ENCODE measurements around the gene PALD1. TPM values are rescaled to one million over a fixed set of nuclear protein-coding genes. Genes with fewer than 3 reads are reported as not detected.
"Not testable (repeated sequence)": the region's sequence is repeated elsewhere in the genome, so short reads cannot be mapped to it uniquely, and the experiment has no call there.

Gene PALD1
- total RNA-seq, 1 experiment from 2014 or later, result not detected

DNA sequence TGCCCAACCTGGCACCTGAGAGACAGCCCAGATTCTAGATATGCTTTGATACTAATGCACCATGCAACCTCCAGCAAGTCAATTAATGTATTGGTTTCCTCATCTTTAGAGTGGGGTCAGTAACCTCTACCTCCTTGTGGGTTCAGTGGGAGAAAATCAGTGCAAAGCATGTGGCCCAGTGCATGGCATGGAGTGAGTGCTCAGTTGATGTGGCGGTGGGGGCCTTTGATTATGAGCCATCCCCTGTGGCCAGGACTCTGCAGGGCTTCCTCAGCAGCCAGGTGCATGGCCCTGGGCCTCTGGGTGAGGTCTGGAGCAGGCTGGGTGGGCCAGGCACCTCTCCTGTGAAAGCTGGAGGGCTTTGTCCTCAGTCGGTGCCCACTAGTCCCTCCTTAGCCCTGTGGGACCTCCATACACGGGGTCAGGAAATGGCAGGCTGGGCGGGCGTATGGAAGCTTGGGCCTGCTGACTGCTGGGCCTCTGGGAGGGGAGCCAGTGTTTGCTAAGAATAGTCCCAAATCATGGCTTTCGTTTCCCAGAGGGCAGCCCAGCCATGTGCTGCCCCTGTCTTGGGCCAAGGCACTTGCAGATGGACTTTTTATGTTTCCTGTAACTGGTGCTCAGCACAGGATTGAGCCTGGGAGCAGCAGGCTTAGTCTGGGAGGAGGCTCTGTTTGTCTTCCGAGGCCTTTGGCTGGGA lies 3.4 kb downstream of the PALD1 start:
- H3K27ac ChIP-seq, result no peak overlapping the region
- H3K9me3 ChIP-seq (replicated peaks), result no peaks in the 10 kb centered on the region
- H3K4me1 ChIP-seq (replicated peaks), result peaks cover 14% of the 10 kb centered on the region
- H3K4me3 ChIP-seq, result no peak overlapping the region
- DNase-seq (ENCODE audit: low read depth in 1 of 2, low spot score in 2 of 2), result no peak
- peaks cover 34% of the 10 kb centered on the region for H3K27me3 ChIP-seq (replicated peaks)
- H3K36me3 ChIP-seq, result no peaks in the 10 kb centered on the region

DNA sequence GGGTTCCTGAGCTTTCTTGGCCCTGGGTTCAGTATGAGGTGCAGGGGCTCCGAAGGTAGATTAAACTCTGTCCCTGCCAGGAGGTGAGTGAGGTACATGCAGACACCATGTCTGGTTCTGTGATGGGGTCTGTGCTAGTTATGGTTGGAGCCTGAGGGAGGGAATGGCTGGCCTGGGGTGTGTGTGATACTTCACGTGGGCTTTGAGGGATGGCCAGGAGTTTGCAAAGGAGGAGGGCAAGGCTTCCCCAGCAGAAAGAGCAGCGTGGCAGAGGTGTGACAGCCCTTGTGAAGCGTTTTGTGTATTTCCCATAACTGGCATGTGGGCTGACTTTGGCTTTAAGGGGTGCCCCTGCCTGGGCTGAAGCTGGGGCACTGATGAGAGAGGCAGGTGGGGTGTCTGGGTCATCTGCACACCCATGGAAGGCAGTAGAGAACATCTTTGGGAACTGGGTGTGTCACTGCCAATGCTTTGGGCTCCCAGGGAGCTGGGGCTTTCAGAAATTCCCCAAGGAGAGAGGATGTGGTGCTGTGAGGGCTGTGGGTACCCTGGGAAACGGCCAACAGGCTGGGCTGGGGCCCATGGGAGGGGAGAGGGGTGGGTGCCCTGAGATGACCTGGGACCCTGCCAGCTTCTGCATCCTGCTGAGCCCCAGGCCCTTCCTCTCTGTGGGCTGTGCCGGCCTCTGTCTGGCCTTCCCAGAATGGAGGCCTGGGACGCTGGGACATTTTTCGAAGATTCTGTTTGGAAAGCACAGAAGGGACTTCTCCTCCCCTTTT lies 4.6 kb downstream of the PALD1 start:
- Histone ChIP-seq H3K36me3 (no peaks in the 10 kb centered on the region), H3K4me3 (no peak overlapping the region), H3K9me3 (replicated peaks) (no peaks in the 10 kb centered on the region), H3K4me1 (replicated peaks) (peaks cover 8% of the 10 kb centered on the region), H3K27ac (no peak overlapping the region), H3K27me3 (replicated peaks) (peaks cover 23% of the 10 kb centered on the region)
- no peak for DNase-seq (ENCODE audit: low read depth in 1 of 2, low spot score in 2 of 2)

DNA sequence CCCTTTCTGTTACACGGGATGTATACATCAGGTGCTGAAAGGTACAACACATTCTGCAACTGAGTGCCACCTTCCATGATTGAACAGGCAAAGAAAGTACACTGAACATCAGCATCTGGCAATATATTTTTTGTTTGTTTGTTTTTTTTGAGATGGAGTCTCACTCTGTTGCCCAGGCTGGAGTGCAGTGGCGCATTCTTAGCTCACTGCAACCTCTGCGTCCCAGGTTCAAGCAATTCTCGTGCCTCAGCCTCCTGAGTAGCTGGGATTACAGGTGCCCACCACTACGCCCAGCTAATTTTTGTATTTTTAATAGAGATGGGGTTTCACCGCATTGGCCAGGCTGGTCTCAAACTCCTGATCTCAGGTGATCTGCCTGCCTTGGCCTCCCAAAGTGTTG lies 5.3 kb downstream of the PALD1 start:
- H3K9me3 ChIP-seq (replicated peaks); H3K27ac ChIP-seq; DNase-seq (ENCODE audit: low read depth in 1 of 2, low spot score in 2 of 2): not testable (repeated sequence)

DNA sequence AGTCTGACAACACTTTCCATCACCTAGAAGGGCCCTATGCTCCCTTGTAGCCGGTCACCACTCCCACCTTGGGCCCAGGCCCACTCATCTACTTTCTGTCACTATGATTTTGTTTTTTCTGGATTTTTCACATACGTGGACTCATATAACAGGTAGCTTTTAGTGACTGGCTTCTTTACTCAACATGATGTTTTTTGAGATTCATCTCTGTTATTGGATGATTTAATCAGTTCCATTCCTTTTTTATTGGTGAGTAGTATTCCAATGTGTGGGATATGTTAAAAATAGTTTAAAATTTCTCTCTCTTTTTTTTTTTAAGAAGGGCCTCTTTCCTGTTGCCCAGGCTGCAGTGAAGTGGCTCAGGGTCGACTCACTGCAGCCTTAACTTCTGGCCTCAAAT lies 9.3 kb downstream of the PALD1 start:
- H3K9me3 ChIP-seq (replicated peaks), result no peaks in the 10 kb centered on the region
- no peak overlapping the region for H3K4me3 ChIP-seq
- no peaks in the 10 kb centered on the region for H3K36me3 ChIP-seq
- DNase-seq (ENCODE audit: low read depth in 1 of 2, low spot score in 2 of 2), result no peak
- no peak overlapping the region for H3K27ac ChIP-seq
- H3K4me1 ChIP-seq (replicated peaks), result no peaks in the 10 kb centered on the region
- 0 out of 2 replicates have a peak, but pooled peaks cover 7% of the 10 kb centered on the region for H3K27me3 ChIP-seq (replicated peaks)

More for the DNA sequence above, 5.3 kb downstream of the PALD1 start:
- H3K36me3 ChIP-seq; H3K4me1 ChIP-seq (replicated peaks); H3K4me3 ChIP-seq: not testable (repeated sequence)
- H3K27me3 ChIP-seq (replicated peaks), result peaks cover 16% of the 10 kb centered on the region

DNA sequence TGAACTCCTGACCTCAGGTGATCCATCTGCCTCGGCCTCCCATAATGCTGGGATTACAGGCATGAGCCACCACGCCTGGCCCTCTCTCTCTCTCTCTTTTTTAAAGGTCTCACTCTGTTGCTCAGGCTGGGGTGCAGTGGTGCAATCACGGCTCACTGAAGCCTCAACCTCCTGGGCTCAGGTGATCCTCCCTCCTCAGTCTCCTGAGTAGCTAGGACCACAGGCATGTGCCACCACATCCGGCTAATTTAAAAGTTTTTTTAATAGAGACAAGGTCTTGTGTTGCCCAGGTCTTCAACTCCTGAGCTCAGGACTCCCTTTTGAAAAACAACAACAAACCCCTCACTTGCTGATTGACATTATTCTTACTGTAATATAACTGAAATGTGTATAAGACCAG lies 11.6 kb downstream of the PALD1 start:
- Histone ChIP-seq H3K27ac (no peak overlapping the region), H3K4me3 (no peak overlapping the region), H3K36me3 (no peaks in the 10 kb centered on the region), H3K9me3 (replicated peaks) (no peaks in the 10 kb centered on the region), H3K4me1 (replicated peaks) (no peaks in the 10 kb centered on the region), H3K27me3 (replicated peaks) (0 out of 2 replicates have a peak, but pooled peaks cover 10% of the 10 kb centered on the region)
- DNase-seq (ENCODE audit: low read depth in 1 of 2, low spot score in 2 of 2), result no peak

DNA sequence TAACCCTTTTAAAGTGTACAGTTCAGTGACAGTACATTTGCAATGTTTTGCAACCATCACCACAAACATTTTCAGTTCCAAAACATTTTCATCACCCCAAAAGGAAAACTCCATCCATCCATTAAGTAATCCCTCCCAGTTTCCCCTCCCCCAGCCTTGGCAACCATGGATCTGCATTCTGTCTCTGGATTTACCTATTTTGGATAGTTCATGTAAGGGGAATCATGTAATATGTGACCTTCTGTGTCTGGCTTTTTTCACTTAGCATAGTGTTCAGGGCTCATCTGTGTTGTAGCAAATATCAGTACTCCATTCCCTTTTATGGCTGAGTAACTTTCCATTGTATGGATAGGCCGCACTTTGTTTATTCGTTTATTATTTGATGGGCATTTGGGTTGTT lies 13.0 kb downstream of the PALD1 start:
- H3K4me3 ChIP-seq, result no peak overlapping the region
- H3K27ac ChIP-seq, result no peak overlapping the region
- no peaks in the 10 kb centered on the region for H3K4me1 ChIP-seq (replicated peaks)
- no peak for DNase-seq (ENCODE audit: low read depth in 1 of 2, low spot score in 2 of 2)
- H3K9me3 ChIP-seq (replicated peaks), result no peaks in the 10 kb centered on the region
- H3K36me3 ChIP-seq, result no peaks in the 10 kb centered on the region
- 0 out of 2 replicates have a peak, but pooled peaks cover 10% of the 10 kb centered on the region for H3K27me3 ChIP-seq (replicated peaks)

DNA sequence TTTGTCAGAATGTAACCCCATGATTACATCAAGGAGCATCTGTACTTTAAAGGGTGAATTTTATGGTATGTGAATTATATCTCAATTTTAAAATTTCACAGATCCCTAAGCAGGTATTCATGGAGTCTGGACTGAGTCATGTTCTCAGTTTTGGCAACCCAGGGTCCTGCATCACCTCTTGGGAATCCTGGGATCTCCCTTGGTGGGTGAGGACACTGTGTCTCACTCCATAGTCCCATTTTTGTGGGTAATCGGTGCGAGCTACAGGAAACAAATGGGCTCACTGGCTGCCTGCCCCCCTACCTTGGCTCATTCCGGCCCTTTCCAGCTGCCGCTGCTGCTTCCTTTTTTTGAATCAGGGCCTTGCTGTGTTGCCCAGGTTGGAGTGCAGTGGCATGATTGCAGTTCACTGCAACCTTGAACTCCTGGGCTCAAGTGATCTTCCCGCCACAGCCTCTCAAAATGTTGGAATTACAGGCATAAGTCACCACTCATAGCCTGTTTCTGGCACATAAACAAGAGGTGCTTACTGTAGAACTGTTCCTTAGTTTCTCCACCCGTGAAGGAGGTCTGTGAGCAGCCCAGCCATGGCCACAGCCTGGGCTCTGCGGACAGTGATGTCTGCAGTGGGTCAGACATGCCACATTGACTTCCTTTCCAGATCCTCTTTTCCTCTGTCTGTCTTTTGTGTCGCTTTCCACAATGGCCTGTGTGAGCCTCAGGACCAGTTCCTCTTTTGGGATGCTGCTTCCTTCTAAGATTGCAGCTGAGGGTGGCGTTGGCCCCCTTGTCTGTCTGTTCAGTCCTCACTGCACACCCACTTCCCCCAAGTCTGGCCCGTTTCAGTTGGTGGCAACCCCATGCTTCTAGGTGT lies 14.5 kb downstream of the PALD1 start:
- Histone ChIP-seq H3K4me1 (replicated peaks) (no peaks in the 10 kb centered on the region), H3K27ac (no peak overlapping the region), H3K36me3 (no peaks in the 10 kb centered on the region), H3K27me3 (replicated peaks) (0 out of 2 replicates have a peak, but pooled peaks cover 10% of the 10 kb centered on the region), H3K4me3 (no peak overlapping the region), H3K9me3 (replicated peaks) (no peaks in the 10 kb centered on the region)
- no peak for DNase-seq (ENCODE audit: low read depth in 1 of 2, low spot score in 2 of 2)

DNA sequence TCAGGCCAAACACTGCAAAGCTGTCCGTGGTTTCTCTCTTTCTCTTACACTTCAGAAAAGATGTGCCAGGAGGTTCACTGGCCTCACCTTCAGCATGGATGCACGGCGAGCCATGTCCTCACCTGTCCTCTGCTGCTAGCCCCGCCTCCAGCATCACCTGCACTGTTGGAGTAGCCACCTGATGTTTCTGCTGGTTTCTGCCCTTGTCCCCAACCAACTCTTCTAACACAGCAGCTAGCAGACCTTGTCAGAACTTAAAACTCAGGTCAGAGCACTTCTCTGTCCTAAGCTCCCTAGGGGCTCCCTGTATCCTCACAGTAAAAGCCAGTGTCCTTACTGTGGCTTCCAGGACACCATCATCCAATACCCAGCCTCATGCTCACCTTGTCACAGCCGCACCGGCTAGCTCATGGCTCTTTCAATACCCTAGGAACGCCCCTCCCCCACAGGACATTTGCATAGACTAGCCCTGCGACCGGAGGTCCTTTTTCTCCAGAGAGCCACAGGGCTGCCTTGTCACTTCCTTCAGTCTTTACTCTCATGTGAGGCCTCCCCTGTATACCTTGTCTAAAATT lies 15.2 kb downstream of the PALD1 start:
- H3K36me3 ChIP-seq, result no peaks in the 10 kb centered on the region
- no peak overlapping the region for H3K4me3 ChIP-seq
- no peak for DNase-seq (ENCODE audit: low read depth in 1 of 2, low spot score in 2 of 2)
- no peak overlapping the region for H3K27ac ChIP-seq
- H3K27me3 ChIP-seq (replicated peaks), result 0 out of 2 replicates have a peak, but pooled peaks cover 10% of the 10 kb centered on the region
- H3K9me3 ChIP-seq (replicated peaks), result no peaks in the 10 kb centered on the region
- H3K4me1 ChIP-seq (replicated peaks), result no peaks in the 10 kb centered on the region

DNA sequence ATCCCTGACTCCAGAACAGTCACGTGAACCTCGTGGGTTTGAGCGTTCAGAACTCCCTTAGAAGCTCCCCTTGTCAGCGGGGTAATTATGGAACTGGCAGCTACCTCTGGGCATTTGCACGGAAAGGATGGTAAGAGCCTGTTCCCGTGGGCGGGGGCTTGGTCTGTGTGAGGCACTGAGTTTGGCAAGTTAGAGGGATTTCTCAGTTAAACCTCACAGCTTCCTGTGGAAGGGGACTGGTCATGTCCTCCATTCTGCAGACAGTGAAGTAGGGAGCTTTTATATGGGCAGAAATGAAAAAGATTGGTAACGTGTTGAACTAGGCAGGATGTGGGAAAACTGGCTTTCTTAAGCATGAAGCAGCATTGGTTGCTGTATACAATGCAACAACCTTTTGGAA lies 16.0 kb downstream of the PALD1 start:
- DNase-seq (ENCODE audit: low read depth in 1 of 2, low spot score in 2 of 2), result no peak
- no peak overlapping the region for H3K27ac ChIP-seq
- H3K36me3 ChIP-seq, result no peaks in the 10 kb centered on the region
- H3K9me3 ChIP-seq (replicated peaks), result no peaks in the 10 kb centered on the region
- H3K4me3 ChIP-seq, result no peak overlapping the region
- no peaks in the 10 kb centered on the region for H3K4me1 ChIP-seq (replicated peaks)
- 0 out of 2 replicates have a peak, but pooled peaks cover 10% of the 10 kb centered on the region for H3K27me3 ChIP-seq (replicated peaks)

DNA sequence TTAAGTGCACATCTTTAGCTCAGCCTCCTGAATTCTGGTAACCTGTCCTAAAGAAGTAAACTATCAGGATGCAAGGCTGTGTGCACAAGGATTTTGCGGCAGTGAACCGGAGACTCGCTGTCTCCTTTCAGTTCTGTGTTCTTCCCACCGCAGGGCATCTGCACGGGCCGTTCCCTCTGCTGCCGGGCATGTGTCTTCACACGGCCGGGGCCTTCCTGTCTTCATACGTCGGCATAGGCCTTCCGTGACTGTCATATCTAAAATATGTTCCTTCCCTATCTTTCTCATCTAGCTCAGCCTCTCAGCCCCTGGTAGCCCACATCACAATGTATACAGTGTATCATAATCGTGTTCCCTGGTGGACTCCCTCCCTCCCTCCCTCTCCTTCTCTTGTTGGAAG lies 16.4 kb downstream of the PALD1 start:
- Histone ChIP-seq H3K36me3 (no peaks in the 10 kb centered on the region), H3K4me3 (no peak overlapping the region), H3K27me3 (replicated peaks) (0 out of 2 replicates have a peak, but pooled peaks cover 10% of the 10 kb centered on the region), H3K27ac (no peak overlapping the region), H3K9me3 (replicated peaks) (no peaks in the 10 kb centered on the region), H3K4me1 (replicated peaks) (no peaks in the 10 kb centered on the region)
- no peak for DNase-seq (ENCODE audit: low read depth in 1 of 2, low spot score in 2 of 2)

DNA sequence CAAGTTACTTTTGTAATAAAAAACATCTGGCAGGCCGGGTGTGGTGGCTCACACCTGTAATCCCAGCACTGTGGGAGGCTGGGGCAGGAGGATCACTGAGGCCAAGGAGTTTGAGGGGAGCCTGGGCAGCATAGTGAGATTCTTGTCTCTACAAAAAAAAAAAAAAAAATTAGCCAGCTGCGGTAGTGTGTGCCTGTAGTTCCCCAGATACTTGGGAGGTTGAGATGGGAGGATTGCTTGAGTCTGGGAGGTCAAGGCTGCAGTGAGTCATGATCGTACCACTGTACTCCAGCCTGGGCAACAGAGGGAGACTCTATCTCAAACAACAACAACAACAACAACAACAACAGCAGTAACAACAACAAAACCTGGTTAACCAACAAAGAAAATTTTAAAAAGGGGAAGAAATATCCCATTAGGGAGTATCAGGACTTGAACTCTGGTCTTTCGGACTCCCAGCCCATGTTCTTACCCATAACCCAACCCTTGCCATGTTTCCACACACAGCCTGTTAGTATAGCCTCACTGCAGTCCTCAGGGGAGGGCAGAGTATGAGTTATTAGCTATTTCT lies 17.2 kb downstream of the PALD1 start:
- DNase-seq (ENCODE audit: low read depth in 1 of 2, low spot score in 2 of 2), result no peak
- 0 out of 2 replicates have a peak, but pooled peaks cover 10% of the 10 kb centered on the region for H3K27me3 ChIP-seq (replicated peaks)
- H3K4me3 ChIP-seq, result no peak overlapping the region
- H3K36me3 ChIP-seq, result no peaks in the 10 kb centered on the region
- no peaks in the 10 kb centered on the region for H3K4me1 ChIP-seq (replicated peaks)
- H3K9me3 ChIP-seq (replicated peaks), result no peaks in the 10 kb centered on the region
- H3K27ac ChIP-seq, result no peak overlapping the region

DNA sequence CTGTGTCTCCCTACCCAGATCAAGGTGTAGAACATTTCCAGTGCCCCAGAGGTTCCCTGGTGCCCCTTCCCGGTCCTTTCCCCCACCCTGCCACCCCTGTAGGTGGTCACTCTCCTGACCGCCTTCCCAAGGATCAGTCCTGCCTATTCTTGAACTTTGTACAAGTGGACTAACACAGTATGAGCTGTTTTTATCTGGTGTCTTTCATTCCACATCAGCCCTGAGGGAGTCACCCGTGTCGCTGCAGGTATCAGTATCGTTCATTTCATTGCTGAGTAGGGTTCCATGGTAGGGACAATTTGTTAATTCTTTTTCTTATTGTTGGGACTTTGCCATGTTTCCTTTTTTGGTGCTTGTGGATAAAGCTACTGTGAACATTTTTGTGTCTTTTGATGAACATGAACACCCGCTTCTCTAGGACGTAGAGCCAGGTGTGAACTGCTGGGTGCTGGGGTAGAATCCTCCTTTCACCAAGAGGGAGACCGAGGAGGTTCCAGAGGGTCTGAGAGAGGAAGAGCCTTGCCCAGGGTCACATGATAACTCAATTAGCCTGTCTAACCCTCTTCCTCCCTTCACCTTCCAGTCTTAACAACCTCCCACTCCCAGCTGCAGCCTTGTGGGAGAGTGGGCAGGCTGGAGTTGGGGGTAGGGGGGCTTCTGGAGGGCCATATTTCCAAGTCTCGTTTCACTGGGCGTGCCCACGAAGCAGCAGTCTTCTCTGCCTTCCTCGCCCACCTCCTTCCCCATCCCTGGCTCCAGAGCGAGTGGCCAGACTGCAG lies 18.0 kb downstream of the PALD1 start:
- Histone ChIP-seq H3K4me3 (no peak overlapping the region), H3K36me3 (no peaks in the 10 kb centered on the region), H3K4me1 (replicated peaks) (no peaks in the 10 kb centered on the region), H3K27ac (no peak overlapping the region), H3K9me3 (replicated peaks) (no peaks in the 10 kb centered on the region), H3K27me3 (replicated peaks) (0 out of 2 replicates have a peak, but pooled peaks cover 10% of the 10 kb centered on the region)
- DNase-seq (ENCODE audit: low read depth in 1 of 2, low spot score in 2 of 2), result no peak

All from SJSA1 (cell line).